NCI-H2029 (cell line): ENCODE measurements around the gene GUCA1C.
A peak's percentile ranks its signal among the peaks of the same experiment; 100 is the strongest.

Experiments used
- DNase-seq: peaks from one replicate; lab custom pipeline; 2025; lab: John Stamatoyannopoulos, UW

The GUCA1C gene, protein sequence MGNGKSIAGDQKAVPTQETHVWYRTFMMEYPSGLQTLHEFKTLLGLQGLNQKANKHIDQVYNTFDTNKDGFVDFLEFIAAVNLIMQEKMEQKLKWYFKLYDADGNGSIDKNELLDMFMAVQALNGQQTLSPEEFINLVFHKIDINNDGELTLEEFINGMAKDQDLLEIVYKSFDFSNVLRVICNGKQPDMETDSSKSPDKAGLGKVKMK

DNA sequence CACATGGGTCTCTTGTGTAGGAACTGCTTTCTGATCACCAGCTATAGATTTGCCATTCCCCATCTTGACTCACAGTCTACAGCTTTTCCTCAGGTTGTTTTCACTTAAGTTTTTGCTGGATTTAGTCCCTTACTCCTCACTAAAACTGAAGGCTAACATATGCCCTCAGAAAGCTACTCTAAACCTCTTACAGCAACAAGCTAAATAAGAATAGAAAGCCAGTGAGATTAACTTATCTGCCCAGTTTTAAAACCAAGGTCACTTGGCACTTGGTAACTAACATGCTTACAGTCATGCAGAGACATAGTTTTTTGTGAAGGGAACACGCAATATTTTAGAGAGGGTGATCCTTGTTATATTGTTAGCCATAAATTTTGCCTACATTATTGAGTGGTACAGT, at the start of gene GUCA1C:
Gene GUCA1C, minus strand, starts transcription at position 180 of the 400 bp plus-strand sequence. Its CDS starts 117 bp downstream, at position 63.
- no peak for DNase-seq

DNA sequence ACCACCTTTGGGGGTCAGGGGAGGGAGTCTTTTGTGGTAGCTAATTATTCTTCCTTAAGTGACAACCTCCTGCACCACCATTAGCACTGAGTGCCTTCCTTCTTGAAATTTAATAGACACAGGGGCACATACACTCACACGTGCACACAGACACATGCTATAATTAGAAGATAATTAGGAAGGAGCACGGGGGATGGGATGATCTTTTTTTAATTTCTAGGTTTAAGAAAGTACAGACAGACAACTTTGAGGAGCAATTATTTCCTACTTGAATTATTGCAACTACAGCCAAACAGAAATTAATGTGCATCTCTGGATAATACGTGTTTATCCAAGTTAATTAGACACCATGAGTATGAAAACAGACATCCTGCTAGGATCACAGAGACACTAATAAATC, 44.8 kb upstream of the GUCA1C start:
- no peak for DNase-seq

DNA sequence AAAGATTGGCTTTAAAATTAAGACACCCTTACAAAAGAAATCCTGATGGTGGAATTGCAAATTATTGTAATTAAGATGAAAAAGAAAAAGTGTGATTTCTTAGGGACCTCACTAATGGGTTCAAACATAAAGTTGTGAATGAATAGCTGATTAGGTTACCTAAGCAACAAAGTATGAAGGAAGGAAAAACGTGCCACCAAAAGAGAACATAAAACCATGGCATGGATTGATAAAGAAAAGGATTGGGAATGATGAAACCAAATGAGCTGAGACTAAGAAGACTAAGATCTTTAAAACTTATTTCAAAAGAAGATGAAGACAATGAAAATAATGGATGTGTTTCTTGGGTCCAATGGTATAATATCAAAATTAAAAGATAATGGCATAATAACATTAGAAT, 32.2 kb upstream of the GUCA1C start:
- no peak for DNase-seq

DNA sequence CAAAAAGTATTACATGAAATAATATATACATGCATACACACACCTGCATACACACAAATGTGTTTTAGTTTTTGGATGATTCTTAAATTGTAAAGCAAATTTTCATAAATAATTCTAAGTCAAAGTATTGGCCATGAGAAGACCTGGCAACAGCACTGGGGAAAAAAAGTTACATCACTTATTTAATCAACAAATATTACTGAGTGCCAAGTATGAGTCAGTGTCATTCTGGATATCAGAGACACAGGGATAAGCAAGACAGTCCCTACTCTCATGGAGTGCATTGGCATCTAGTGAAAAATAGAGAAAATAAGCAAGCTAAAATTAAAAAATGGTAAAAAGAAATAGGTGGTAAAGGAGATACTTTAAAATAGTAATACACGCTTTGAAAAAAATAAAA, 29.4 kb upstream of the GUCA1C start:
- no peak for DNase-seq

DNA sequence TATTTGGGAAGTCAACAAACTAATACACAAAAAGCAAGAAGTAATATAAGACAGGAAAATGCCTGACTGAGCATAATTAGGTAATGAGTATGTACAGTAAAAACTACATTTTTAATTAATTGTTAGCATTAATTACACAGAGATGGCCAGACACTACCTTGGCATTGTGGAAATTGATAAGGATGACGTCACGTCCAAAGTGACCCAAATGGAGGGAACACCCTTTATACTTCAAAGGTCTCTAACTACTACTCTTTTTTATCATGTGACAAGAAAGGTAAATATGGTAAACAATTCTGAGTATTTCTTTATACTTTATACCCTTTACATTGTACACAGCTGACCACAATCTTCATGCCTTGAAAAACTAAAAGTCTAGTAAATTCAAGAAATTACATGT, 22.4 kb upstream of the GUCA1C start:
- no peak for DNase-seq

GRCh38 chr3:108973019-108973418, 19.3 kb upstream of the GUCA1C start:
- DNase-seq = no peak

- DNase-seq = no peak
Measured at GRCh38 chr3:108972482-108972881, 18.8 kb upstream of the GUCA1C start.

- no peak for DNase-seq
Measured at GRCh38 chr3:108970561-108970960, 16.9 kb upstream of the GUCA1C start.

- DNase-seq = no peak
Measured at GRCh38 chr3:108966773-108967172, 13.1 kb upstream of the GUCA1C start.

- DNase-seq = no peak
Measured at GRCh38 chr3:108959017-108959416, 5.3 kb upstream of the GUCA1C start.

- no peak for DNase-seq
Measured at GRCh38 chr3:108953210-108953609, 469 bp downstream of the GUCA1C start.

DNA sequence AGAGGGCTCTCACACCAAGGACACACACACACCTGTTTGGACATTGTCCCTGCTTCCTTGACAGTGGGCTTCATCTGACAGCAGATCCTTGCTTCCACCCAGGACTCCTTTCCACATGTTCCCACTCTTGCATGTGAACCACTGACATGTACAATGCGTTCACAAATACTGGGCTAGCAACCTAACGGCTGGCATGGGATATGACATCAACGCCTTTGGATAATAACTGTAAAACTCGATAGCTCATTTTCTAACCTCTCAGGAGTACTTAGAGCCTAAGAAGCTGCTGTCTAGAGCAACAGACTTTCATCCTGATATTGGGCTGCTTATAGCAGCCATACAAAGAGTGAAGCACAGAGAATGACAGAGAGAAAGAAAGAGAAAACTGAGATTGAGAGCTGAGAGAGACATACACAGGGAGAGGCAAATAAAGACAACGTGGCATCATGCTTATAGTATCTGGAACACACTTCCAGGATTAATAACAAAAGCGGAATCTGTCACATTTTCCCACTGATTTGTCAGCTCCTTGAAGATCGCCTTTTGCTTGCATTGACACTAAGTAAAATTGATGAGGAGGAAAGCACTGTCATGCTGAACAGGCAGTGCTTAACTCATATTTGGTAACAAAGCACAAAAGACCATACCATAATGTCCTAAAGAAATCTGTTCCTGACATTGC, 1.7 kb downstream of the GUCA1C start:
- no peak for DNase-seq

DNA sequence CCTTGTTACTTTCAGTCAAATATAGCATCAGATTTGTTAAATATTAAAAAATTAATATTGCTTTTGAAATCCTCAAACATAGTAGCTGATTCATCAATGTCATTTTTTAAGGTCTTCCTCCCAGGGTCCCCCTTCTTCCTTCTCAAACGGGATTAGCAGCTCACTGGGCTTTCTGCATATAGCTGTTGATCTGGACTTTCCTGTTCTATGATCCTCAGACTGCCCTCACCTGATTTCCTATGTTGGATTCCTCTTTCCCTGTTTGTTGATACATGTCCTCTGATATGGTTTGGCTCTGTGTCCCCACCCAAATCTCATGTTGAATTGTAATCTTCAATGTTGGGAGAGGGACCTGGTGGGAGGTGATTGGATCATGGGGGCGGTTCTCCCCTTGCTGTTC, 5.8 kb downstream of the GUCA1C start:
- no peak for DNase-seq

GRCh38 chr3:108946292-108947285, 7.1 kb downstream of the GUCA1C start:
- DNase-seq = no peak

DNA sequence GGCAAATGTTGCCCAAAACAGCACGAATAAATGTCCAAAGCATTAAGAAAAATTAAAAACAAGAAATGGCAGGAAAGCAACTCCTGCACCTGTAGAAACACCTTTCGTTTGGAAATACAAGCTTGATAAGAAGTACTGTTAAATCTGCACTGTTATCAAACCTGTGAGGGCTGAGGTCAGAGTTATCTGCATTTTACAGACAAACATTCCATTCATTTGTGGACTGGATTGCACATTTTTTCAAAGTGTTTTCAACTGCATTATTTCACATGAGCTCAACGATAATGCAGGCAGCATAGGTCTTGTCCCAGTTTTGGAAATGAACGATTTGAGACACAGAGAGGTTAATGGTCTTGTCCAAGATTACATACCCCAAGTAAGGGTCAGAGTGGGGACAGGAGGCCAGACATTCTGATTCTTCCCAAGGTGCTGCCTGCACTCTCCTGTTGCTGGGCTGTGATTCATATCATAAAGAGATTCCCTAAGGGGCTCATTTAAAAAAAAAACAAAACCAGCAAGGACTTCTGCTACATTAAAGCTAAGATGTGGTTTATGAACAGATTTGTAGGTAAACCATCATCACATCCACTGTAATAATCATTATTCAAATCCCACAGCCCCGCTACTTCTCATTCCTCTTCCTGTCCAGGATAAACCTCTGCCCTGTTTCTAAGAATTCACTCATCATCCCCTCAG, 13.0 kb downstream of the GUCA1C start:
- DNase-seq = no peak

DNA sequence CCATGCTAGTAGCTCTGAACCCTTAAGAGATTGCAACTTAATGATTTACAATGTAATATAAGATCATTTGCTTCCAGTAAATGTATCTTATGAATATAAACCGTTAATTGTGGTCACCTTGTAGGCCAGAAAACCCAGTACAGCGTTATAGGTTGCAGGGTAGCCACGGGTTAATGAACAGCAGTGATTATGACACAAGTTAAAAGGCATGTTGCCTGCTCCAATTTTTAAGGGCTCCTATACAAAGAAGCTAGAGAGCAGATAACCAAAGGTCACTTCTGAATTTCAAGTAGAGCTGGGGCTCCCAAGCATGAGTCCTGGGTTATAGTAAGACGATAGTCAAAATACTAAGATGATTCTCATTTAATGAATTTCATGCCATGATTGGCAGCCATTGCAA, 13.5 kb downstream of the GUCA1C start:
- DNase-seq = no peak

DNA sequence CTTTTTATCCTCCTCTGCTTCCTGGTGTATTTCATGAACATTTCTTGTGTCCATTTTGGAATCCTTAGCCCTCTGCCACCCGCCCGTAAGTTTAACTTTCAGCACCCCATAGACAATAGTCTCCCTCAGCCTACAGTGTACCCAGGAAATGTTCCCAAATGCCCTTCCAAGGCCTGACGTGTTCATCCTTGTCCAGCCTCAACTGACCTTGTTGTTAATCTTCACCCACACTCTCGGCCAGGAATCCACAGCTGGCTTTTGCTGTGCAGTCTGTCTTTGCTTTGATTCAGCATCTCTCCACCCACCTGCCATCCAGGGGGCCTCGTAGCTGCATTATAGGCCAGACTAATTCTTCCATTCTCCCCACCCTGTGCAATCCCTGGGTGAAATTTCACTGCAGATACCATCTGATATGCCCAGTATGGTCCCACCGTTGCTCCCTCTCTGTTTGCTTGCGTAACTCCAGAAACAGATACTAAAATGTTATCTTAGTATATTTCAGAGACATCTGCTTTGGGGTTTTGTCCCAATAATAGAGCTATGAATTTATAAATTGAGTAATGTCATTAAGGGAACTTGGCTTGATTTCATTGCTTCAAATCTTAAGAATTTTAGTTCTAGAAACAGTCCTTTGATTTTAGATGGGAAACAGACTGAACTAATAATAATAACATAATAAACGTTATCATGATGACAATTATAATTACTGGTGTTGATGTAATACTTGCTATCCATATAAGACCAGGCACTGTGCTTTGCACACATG, 16.6 kb downstream of the GUCA1C start:
- no peak for DNase-seq

GRCh38 chr3:108931035-108931434, 22.6 kb downstream of the GUCA1C start:
- no peak for DNase-seq

- DNase-seq = no peak
Measured at GRCh38 chr3:108918866-108919265, 34.8 kb downstream of the GUCA1C start.

- peak; percentile 50 for DNase-seq
Measured at GRCh38 chr3:108914774-108915641, 38.7 kb downstream of the GUCA1C start.
